HFF-Myc (cell line): ENCODE results near the gene VSIG2.

Experiments
- DNase-seq: peaks from one replicate; pipeline ENCODE4 v3.0.0-alpha.2; 2011; ENCODE audit warnings: low read depth; ENCODE audit errors: extremely low read depth
- H3K4me3 ChIP-seq: replicated peaks from 2 replicates; pipeline ENCODE4 v1.5.1; 2011; ENCODE audit warnings: low read depth, mild to moderate bottlenecking, control low read depth, low read length
- TF ChIP-seq, protein P1 (sequence below): IDR thresholded peaks from 2 replicates; pipeline ENCODE4 v1.5.1; 2012; ENCODE audit warnings: mild to moderate bottlenecking, low read depth, low read length, control low read depth; ENCODE audit errors: missing control alignments

The VSIG2 gene

DNA sequence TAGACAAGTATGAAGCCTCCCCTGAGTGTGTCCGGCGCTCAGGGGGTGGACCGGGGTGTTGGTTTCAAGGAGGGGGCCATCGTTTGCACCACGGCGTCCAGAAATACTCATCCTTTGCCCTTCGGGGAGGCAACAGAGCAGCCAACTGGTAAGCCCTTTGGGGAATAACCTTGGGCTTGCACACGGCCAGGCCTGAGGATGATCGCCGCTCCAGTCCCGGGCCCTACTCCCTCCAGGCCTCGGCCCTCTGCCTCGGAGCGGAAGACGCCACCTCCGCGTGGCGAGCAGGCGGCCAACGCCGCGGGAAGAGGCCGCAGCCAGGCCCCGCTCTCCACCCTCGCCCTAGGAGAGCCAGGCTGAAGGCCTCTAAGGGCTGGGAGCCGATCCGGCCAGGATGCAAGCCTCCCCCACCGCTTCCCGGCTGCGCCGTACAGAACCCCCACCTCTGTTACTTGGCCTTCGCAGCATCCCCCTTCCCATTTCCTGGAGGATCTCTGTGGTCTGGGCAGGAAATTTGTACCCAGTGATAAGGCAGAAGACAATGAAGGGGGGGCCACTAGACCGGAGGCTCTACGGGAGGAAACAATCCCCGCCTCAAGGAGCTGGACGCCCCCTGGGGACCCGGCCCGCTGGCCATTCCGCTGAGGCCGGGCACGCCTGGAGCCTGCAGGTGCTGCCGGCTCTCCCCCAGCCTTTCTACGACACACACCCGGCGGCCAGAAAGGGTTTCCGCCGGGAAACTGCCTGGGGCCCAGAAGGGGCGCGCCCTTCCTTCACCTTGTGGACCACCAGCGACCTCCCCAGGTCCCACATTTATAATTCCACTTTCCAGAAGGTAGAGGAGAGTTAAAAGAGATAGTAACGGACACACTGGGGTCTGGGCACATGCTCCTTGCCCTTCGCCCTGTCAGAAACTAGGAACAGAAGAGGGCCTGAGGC is 7.5 kb upstream of the VSIG2 start:
- H3K4me3 ChIP-seq: no peak overlapping the region
- no peak for DNase-seq
- TF ChIP-seq, protein P1, sequence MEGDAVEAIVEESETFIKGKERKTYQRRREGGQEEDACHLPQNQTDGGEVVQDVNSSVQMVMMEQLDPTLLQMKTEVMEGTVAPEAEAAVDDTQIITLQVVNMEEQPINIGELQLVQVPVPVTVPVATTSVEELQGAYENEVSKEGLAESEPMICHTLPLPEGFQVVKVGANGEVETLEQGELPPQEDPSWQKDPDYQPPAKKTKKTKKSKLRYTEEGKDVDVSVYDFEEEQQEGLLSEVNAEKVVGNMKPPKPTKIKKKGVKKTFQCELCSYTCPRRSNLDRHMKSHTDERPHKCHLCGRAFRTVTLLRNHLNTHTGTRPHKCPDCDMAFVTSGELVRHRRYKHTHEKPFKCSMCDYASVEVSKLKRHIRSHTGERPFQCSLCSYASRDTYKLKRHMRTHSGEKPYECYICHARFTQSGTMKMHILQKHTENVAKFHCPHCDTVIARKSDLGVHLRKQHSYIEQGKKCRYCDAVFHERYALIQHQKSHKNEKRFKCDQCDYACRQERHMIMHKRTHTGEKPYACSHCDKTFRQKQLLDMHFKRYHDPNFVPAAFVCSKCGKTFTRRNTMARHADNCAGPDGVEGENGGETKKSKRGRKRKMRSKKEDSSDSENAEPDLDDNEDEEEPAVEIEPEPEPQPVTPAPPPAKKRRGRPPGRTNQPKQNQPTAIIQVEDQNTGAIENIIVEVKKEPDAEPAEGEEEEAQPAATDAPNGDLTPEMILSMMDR: no peak

DNA sequence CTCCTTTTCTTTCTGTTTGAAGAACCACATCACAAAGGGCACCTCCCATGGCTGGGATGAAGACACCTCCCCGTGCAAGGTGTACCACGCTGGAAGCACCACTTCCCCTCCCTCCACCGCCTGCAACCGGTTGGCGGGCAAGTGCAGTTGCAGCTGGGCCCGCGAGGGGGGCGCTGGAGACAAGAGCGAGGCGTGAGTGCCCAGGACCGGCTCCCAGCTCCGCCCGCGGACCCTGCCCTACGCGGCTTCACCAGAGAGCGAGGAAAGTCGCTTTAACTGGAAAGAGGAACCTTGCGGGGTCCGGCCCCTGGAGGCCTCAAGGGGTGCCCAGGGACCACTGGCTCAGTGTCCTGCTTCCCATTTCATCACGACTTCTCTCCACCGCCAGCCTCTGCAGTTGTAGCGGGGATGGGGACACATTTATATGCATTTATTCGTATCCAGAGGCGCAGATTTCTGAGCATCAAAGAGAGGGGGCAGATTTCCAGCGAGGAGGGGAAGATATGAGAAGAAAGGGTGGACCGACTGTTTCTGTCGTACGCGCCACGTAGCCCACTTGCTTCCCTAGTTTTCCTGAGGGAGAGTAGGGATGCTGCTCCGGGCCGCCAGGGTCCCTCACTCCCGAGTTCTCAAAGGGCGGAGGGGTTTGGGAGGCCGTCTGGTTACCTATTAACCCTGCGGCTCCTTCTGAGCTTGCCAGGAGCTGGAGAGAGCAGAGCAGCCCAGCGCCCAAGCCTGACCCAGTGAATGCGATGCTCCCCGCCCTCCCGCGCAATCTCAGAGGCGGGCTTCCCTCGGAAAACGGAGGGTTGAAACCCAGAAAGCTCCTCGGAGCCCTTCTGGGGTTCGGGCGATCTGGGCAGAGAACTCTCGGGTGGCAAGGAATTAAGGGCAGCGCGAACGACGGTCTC is 6.6 kb upstream of the VSIG2 start:
- TF ChIP-seq, protein P1: peak; percentile 75
- no peak for DNase-seq
- peak overlapping the region; percentile 20 for H3K4me3 ChIP-seq

DNA sequence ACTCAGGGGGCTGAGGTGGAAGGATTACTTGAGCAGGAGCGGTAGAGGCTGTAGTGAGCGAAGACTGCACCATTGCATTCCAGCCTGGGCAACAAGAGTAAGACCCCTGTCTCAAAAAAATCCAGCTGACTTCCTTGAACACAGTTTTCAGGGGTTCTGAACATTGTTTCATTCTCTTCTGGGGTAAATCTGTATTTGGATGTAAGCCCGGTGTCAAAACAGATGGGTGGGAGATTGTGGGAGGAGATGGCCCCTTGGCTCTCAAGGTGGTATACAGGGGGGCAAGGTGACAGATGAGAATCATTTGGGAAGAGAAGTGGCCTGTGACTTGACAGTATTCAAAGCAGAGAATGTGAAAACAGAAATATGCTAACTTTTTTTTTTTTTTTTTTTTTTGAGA is 5.3 kb upstream of the VSIG2 start:
- TF ChIP-seq, protein P1: no peak

DNA sequence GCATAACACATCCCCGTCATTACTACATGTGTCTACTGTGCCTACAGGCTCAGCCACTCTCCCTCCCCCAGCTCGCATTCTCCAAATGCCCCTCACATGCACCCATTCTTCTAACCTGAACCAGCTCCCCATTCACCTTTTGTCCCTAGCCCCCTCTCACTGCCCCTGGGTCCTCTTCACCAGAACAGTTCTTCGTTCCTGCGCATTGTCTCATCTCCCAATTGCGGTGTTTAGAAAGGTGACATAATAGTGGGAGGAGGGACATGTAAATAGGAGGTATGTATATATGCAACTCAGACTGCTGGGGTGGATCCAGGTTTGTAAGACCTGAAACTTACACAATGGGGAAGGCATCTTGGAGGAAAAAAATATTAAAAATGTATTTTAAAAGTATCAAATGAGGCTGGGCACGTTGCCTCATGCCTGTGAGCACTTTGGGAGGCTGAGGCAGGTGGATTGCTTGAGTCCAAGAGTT is 4.7 kb upstream of the VSIG2 start:
- no peak for DNase-seq
- TF ChIP-seq, protein P1: no peak
- H3K4me3 ChIP-seq: no peak overlapping the region

More for the DNA sequence above, 5.3 kb upstream of the VSIG2 start:
- no peak overlapping the region for H3K4me3 ChIP-seq
- no peak for DNase-seq

DNA sequence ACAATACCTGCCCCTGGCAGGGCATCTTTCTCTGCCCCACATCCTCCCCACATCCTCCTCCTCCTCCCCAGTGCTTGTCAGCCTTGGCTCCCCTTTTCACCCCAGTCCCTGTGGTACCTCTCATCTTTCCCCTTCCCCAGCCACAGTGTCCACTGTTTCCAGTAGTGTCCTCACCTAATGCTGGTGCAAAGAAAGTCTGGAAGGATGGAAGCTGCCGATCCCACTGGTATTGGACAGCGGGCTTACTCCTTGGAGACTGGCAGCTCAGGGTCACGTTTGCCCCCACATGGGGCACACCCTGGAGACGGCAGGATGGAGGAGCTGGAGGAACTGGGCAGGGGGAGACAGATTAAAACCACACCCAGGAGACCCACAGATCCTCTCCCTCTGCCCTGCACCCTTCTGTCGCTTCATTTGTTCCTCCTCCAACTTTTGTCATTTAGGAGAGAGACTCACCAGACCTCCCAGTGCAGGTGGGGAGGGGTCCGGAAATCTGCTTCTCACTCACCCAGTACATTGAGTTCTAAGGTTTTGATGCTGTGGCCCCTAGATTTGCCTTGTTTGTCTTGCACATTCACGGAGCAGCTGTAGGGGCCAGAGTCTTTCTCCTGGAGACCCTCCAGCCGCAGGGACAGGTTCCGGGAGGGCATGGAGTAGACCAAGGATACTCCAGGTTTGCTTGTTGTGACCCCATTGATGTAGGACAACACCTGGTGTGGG is 4.1 kb upstream of the VSIG2 start:
- TF ChIP-seq, protein P1: no peak
- no peak overlapping the region for H3K4me3 ChIP-seq
- DNase-seq: no peak

DNA sequence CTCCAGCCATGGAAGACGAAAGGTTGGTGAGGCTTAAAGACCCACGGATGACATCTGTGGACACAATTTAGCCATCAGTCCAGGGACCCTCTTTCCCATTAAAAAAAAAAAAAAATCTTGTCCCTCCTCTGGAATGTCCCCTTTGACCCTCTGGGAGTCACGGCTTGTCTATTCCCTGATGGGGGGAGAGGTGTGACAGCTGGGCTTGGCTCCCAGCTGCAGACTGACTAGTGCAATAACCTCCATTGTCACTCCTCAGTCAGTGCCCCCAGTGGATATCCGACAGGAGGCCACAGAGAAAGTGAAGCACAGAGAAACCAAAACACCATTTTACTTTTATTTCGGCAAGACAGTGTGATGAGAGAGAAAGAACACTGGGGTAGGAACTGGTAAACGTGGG is 2.7 kb upstream of the VSIG2 start:
- H3K4me3 ChIP-seq: no peak overlapping the region
- no peak for DNase-seq
- TF ChIP-seq, protein P1: no peak
